DOHH2 (cell line): Measurements from ENCODE around the gene DLL3.

ENCODE experiments used
- EZH2phosphoT487 ChIP-seq: fragments of 200-600 bp; sonication (generic); IDR thresholded peaks from 2 replicates; pipeline ENCODE4 v1.6.1; 2017; ENCODE audit warnings: borderline replicate concordance, mild to moderate bottlenecking, antibody characterized with exemption, low read length, moderate library complexity, mixed read lengths
- TF ChIP-seq, protein P1 (sequence below): fragments of 200-600 bp; sonication (generic); IDR thresholded peaks from one replicate; pipeline ENCODE4 v1.5.1; 2014; ENCODE audit warnings: antibody characterized with exemption, mild to moderate bottlenecking, low read depth, low read length; ENCODE audit not compliant: poor library complexity, severe bottlenecking

DNA sequence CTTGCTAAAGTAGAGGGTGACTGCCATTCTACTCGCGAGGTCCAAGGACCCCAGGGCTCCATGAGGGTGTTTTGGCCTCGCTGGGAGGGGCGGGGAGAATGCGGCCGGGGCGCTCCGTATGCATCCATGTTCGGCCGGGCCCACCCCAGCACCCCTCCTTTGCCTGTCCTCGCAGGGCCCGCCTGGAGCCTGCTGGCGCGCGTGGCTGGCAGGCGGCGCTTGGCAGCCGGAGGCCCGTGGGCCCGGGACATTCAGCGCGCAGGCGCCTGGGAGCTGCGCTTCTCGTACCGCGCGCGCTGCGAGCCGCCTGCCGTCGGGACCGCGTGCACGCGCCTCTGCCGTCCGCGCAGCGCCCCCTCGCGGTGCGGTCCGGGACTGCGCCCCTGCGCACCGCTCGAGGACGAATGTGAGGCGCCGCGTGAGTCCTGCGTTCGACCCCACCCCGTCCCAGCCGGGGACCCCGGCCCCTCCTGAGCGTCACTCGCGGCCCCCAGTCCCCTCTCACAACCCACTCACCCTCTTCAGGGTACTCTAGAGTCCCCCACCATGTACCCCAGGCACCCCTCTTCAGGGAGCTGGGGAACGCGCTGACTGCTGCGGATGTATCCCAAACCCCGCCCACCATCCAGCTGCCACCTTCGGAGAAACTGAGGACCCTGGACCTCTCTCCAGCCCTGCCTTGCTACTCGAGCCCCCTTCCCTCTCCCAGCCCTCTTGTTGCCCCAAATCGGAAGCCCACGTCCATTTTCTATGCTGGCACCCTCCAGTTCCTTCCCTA, 4.1 kb downstream of the DLL3 start:
- TF ChIP-seq, protein P1, sequence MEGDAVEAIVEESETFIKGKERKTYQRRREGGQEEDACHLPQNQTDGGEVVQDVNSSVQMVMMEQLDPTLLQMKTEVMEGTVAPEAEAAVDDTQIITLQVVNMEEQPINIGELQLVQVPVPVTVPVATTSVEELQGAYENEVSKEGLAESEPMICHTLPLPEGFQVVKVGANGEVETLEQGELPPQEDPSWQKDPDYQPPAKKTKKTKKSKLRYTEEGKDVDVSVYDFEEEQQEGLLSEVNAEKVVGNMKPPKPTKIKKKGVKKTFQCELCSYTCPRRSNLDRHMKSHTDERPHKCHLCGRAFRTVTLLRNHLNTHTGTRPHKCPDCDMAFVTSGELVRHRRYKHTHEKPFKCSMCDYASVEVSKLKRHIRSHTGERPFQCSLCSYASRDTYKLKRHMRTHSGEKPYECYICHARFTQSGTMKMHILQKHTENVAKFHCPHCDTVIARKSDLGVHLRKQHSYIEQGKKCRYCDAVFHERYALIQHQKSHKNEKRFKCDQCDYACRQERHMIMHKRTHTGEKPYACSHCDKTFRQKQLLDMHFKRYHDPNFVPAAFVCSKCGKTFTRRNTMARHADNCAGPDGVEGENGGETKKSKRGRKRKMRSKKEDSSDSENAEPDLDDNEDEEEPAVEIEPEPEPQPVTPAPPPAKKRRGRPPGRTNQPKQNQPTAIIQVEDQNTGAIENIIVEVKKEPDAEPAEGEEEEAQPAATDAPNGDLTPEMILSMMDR: peak; percentile 78
- TF ChIP-seq EZH2phosphoT487: no peak
